OCI-LY3 (cell line): ENCODE data around the gene LRRC61.

Experiments used
- H2AFZ ChIP-seq: fragments of 200-600, 300-600 bp; shearing (Covaris generic); 2 replicates; pipeline ENCODE4 v1.6.0; 2014; ENCODE audit warnings: antibody characterized with exemption, low read depth, low read length
- H3K27ac ChIP-seq: fragments of 200-600, 300-600 bp; sonication (generic); 2 replicates; pipeline ENCODE4 v1.5.1; 2014; ENCODE audit warnings: mild to moderate bottlenecking, low read length, moderate library complexity, mixed read lengths
- H3K27me3 ChIP-seq: fragments of 200-600, 300-600 bp; sonication (generic); 2 replicates; pipeline ENCODE4 v1.6.1; 2014; ENCODE audit warnings: low read depth, low read length, mixed read lengths
- H3K36me3 ChIP-seq: fragments of 200-600, 300-600 bp; sonication (generic); replicated peaks from 2 replicates; pipeline ENCODE3; 2014; ENCODE audit warnings: low read depth, low read length, mixed read lengths
- H3K4me1 ChIP-seq: fragments of 300-600, 200-600 bp; sonication (generic); 2 replicates; pipeline ENCODE4 v1.6.1; 2014; ENCODE audit warnings: low read length, mixed read lengths
- H3K4me2 ChIP-seq: fragments of 200-600, 300-600 bp; sonication (generic); 2 replicates; pipeline ENCODE4 v1.6.1; 2014; ENCODE audit warnings: low read length, mixed read lengths
- H3K4me3 ChIP-seq: fragments of 300-600, 200-600 bp; sonication (generic); 2 replicates; pipeline ENCODE4 v1.5.1; 2014; ENCODE audit warnings: antibody characterized with exemption, mild to moderate bottlenecking, low read length, moderate library complexity
- H3K79me2 ChIP-seq: fragments of 300-600, 200-600 bp; shearing (Covaris generic); 2 replicates; pipeline ENCODE4 v1.6.1; 2014; ENCODE audit warnings: mild to moderate bottlenecking, low read length, mixed read lengths
- H3K9ac ChIP-seq: fragments of 300-600, 200-600 bp; shearing (Covaris generic); 2 replicates; pipeline ENCODE4 v1.6.0; 2014; ENCODE audit warnings: mild to moderate bottlenecking, low read length, moderate library complexity
- H3K9me3 ChIP-seq: fragments of 200-600, 300-600 bp; shearing (Covaris generic); 2 replicates; pipeline ENCODE4 v1.6.1; 2014; ENCODE audit warnings: low read length, mixed read lengths; ENCODE audit not compliant: insufficient read depth
- H4K20me1 ChIP-seq: fragments of 200-600, 300-600 bp; sonication (generic); 2 replicates; pipeline ENCODE4 v1.6.1; 2016; ENCODE audit warnings: low read length, mixed read lengths; ENCODE audit not compliant: insufficient read depth
- EZH2phosphoT487 ChIP-seq: fragments of 200-600 bp; shearing (Covaris generic); IDR thresholded peaks from 2 replicates; pipeline ENCODE4 v1.6.1; 2018; ENCODE audit warnings: antibody characterized with exemption, mixed run types, low read depth
- TF ChIP-seq, protein P1 (sequence below): fragments of 200-600, 300-600 bp; sonication (generic); IDR thresholded peaks from 2 replicates; pipeline ENCODE4 v1.5.1; 2014; ENCODE audit warnings: antibody characterized with exemption, low read length, low read depth

Gene LRRC61

DNA sequence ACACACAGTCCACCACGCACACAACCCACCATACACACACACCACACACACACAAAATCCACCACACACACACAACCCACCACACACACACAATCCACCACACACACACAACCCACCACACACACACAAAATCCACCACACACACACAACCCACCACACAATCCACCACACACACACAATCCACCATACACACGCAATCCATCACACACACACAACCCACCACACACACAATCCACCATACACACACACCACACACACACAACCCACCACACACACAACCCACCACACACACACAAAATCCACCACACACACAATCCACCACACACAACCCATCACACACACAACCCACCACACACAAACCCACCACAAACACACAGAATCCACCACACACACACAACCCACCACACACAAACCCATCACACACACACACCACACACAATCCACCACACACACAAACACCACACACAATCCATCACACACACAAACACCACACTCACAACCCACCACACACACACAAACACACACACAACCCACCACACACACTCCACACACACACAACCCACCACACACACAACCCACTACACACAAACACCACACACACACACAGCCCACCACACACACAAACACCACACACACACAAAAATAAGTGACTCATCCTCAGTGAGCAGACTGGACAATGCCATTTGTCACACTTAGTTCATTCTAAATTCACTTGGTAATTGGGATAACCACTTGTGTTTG, 36.6 kb downstream of the LRRC61 start:
- no peaks in the 10 kb centered on the region for H4K20me1 ChIP-seq
- no peaks in the 10 kb centered on the region for H3K36me3 ChIP-seq
- H3K4me1 ChIP-seq = peaks cover 80% of the 10 kb centered on the region
- H3K79me2 ChIP-seq = no peaks in the 10 kb centered on the region
- H3K9me3 ChIP-seq = no peaks in the 10 kb centered on the region
- no peak overlapping the region for H3K4me2 ChIP-seq
- H3K27me3 ChIP-seq = no peaks in the 10 kb centered on the region
- no peak for TF ChIP-seq EZH2phosphoT487
- TF ChIP-seq, protein P1, sequence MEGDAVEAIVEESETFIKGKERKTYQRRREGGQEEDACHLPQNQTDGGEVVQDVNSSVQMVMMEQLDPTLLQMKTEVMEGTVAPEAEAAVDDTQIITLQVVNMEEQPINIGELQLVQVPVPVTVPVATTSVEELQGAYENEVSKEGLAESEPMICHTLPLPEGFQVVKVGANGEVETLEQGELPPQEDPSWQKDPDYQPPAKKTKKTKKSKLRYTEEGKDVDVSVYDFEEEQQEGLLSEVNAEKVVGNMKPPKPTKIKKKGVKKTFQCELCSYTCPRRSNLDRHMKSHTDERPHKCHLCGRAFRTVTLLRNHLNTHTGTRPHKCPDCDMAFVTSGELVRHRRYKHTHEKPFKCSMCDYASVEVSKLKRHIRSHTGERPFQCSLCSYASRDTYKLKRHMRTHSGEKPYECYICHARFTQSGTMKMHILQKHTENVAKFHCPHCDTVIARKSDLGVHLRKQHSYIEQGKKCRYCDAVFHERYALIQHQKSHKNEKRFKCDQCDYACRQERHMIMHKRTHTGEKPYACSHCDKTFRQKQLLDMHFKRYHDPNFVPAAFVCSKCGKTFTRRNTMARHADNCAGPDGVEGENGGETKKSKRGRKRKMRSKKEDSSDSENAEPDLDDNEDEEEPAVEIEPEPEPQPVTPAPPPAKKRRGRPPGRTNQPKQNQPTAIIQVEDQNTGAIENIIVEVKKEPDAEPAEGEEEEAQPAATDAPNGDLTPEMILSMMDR = no peak
- no peak overlapping the region for H3K4me3 ChIP-seq
- H2AFZ ChIP-seq = no peak overlapping the region
- no peak overlapping the region for H3K27ac ChIP-seq
- no peak overlapping the region for H3K9ac ChIP-seq

DNA sequence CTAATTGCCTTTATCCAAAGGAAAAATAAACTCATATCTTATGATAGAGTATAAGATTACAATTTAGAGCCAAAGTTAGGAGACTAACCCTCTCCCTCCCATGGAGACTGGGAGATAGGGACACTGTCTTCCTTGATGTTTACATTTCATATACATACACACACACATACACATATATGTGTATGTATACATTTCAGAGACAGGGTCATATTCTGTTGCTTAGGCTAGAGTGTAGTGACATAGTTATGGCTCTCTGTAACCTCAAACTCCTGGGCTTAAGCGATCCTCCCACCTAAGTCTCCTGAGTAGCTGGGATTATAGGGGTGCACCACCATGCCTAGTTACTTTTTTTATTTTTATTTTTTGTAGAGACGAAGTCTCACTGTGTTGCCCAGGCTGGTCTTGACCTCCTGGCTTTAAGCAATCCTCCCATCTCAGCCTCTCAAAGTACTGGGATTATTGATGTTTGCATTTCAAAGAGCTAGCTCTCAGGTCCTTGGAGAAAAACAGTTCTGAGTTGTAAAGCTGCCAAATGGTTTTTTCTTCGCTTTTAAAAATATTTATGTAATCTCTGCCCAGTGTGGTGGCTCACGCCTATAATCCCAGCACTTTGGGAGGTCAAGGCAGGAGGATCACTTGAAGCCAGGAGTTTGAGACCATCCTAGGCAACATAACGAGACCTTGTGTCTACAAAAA, 37.4 kb downstream of the LRRC61 start:
- H3K4me3 ChIP-seq = no peak overlapping the region
- no peaks in the 10 kb centered on the region for H3K36me3 ChIP-seq
- no peaks in the 10 kb centered on the region for H3K27me3 ChIP-seq
- H3K4me1 ChIP-seq = peaks cover 82% of the 10 kb centered on the region
- H2AFZ ChIP-seq = no peak overlapping the region
- no peaks in the 10 kb centered on the region for H3K9me3 ChIP-seq
- H3K27ac ChIP-seq = no peak overlapping the region
- H3K79me2 ChIP-seq = no peaks in the 10 kb centered on the region
- no peaks in the 10 kb centered on the region for H4K20me1 ChIP-seq
- H3K4me2 ChIP-seq = no peak overlapping the region
- H3K9ac ChIP-seq = no peak overlapping the region
- TF ChIP-seq EZH2phosphoT487 = no peak
- TF ChIP-seq, protein P1 = no peak

DNA sequence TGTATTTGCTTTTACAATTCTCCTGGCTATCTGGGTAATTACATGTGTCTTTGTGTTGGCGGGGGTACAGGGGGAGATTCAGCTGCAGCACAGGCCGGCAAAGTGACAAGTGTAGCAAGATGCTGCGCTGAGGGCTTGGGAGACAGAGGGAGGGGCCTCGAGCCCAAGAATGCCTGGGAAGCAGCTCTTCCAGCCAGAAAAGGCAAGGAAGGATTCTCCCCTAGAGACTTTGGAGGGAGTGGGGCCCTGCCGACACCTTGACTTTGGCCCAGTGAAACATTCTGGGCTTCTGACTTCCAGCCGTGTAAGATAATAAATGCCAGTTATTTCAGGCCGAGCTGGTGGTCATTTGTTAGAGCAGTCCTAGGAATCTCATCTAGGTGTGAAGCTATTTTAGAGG, 38.2 kb downstream of the LRRC61 start:
- H3K4me1 ChIP-seq = peaks cover 82% of the 10 kb centered on the region
- TF ChIP-seq, protein P1 = no peak
- TF ChIP-seq EZH2phosphoT487 = no peak
- H3K27ac ChIP-seq = no peak overlapping the region

DNA sequence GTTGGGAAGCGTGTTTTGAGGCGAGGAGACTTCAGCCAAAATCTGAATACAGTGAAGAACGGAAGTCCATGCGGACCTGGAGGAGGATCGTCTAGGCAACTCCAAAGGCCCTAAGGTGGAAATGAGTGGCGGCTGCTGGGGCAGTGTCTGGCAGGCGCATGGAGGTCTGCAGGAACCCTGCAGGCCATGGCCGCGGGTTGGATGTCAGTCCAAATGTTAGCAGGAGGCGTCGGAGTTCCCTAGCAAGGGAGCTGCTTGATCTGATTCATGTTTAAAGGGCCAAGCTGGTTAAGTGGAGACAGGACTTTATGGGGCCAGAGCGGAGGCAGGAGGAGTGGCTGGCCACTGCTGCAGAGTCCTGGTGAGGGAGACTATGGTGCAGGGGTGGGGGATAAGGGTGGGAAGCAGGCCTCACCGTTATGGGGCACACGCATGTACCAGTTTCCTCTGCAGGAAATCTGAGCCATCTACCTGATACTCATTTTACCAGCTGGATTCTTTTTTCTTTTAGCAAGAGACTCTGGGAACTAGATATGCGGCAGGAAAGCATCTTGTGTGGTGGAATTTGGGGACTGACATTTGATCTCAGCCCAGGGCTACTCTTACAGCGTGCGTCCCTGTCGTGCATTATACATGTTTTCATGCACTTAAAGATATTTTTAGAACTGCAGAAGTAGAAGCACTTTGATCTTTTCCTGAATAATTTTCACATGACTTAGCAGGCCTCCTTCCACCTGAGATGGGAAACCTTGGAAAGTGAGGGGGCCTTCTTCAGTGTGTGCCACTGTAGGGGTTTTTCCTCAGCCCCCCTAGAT, 38.9 kb downstream of the LRRC61 start:
- no peak overlapping the region for H3K4me2 ChIP-seq
- no peaks in the 10 kb centered on the region for H3K79me2 ChIP-seq
- TF ChIP-seq, protein P1 = no peak
- TF ChIP-seq EZH2phosphoT487 = no peak
- H3K4me1 ChIP-seq = peaks cover 83% of the 10 kb centered on the region
- no peaks in the 10 kb centered on the region for H3K36me3 ChIP-seq
- no peaks in the 10 kb centered on the region for H4K20me1 ChIP-seq
- H2AFZ ChIP-seq = no peak overlapping the region
- no peaks in the 10 kb centered on the region for H3K27me3 ChIP-seq
- no peak overlapping the region for H3K27ac ChIP-seq
- H3K4me3 ChIP-seq = no peak overlapping the region
- no peak overlapping the region for H3K9ac ChIP-seq
- H3K9me3 ChIP-seq = no peaks in the 10 kb centered on the region

More for the DNA sequence above, 38.2 kb downstream of the LRRC61 start:
- Histone ChIP-seq H4K20me1 (no peaks in the 10 kb centered on the region), H3K27me3 (no peaks in the 10 kb centered on the region), H3K4me3 (no peak overlapping the region), H3K9me3 (no peaks in the 10 kb centered on the region), H3K79me2 (no peaks in the 10 kb centered on the region), H3K4me2 (no peak overlapping the region), H3K9ac (no peak overlapping the region), H2AFZ (no peak overlapping the region), H3K36me3 (no peaks in the 10 kb centered on the region)
